AG10803 (cell line): Measurements from ENCODE around the gene ZYG11A.

ENCODE experiments used
- DNase-seq: peaks from one replicate; pipeline ENCODE4 v3.0.0; 2010; ENCODE audit warnings: low read depth
- H3K4me3 ChIP-seq: 2 replicates; pipeline ENCODE4 v1.5.1; 2011; ENCODE audit warnings: mild to moderate bottlenecking, low read length, control low read depth
- CTCF ChIP-seq: conservative IDR thresholded peaks from 2 replicates; pipeline ENCODE4 v1.5.1; 2011; ENCODE audit warnings: mild to moderate bottlenecking, low read length, control low read depth, inconsistent platforms

ZYG11A gene

GRCh38 chr1:52887483-52887882, 44.9 kb downstream of the ZYG11A start:
- no peak for DNase-seq
- H3K4me3 ChIP-seq: no peak overlapping the region
- TF ChIP-seq CTCF: no peak

GRCh38 chr1:52892424-52893215, 50.1 kb downstream of the ZYG11A start:
- TF ChIP-seq CTCF: no peak
- no peak for DNase-seq
- no peak overlapping the region for H3K4me3 ChIP-seq

GRCh38 chr1:52899445-52899894, 56.9 kb downstream of the ZYG11A start:
- no peak for TF ChIP-seq CTCF
- H3K4me3 ChIP-seq: no peak overlapping the region
- peak; percentile 24 for DNase-seq

GRCh38 chr1:52900402-52900801, 57.8 kb downstream of the ZYG11A start:
- no peak for DNase-seq
- H3K4me3 ChIP-seq: no peak overlapping the region
- no peak for TF ChIP-seq CTCF

- DNase-seq: no peak
- H3K4me3 ChIP-seq: no peak overlapping the region
- no peak; the same call in 1 of the 2 replicates for TF ChIP-seq CTCF
These were observed 58.8 kb downstream of the ZYG11A start for GRCh38 chr1:52901384-52901783.

- DNase-seq: no peak
- no peak overlapping the region for H3K4me3 ChIP-seq
- TF ChIP-seq CTCF: no peak
These were observed 61.8 kb downstream of the ZYG11A start for GRCh38 chr1:52904208-52904926.
